OCI-LY1 (cell line): ENCODE measurements around the gene PEX5L.

Experiments used
- EZH2 ChIP-seq: fragments of 200-600 bp; sonication (generic), shearing (Covaris generic); IDR thresholded peaks from 2 replicates; pipeline ENCODE4 v1.8.0; 2017; ENCODE audit warnings: borderline replicate concordance, mixed run types, mild to moderate bottlenecking, antibody characterized with exemption, low read length, moderate library complexity, mixed read lengths
- TF ChIP-seq, protein P1 (sequence below): fragments of 200-600 bp; sonication (generic), shearing (Covaris generic); IDR thresholded peaks from 2 replicates; pipeline ENCODE4 v1.5.1; 2017; ENCODE audit warnings: mild to moderate bottlenecking, antibody characterized with exemption, low read length, moderate library complexity, mixed read lengths

DNA sequence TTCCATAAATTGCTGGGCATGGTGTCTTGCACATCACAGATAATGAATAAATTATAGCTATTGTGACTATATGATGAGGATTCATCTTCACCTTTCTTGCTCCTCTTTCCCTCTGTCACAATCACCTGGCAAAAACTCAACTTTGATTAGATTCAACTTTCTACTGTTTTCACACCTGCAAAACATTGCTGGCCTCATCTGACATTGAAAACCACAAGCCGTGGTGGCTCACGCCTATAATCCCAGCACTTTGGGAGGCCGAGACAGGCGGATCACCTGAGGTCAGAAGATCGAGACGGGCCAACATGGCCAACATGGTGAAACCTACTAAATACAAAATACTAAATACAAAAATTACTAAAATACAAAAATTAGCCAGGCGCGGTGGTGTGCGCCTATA is 12.7 kb upstream of the PEX5L start:
- no peak for TF ChIP-seq EZH2
- TF ChIP-seq, protein P1, sequence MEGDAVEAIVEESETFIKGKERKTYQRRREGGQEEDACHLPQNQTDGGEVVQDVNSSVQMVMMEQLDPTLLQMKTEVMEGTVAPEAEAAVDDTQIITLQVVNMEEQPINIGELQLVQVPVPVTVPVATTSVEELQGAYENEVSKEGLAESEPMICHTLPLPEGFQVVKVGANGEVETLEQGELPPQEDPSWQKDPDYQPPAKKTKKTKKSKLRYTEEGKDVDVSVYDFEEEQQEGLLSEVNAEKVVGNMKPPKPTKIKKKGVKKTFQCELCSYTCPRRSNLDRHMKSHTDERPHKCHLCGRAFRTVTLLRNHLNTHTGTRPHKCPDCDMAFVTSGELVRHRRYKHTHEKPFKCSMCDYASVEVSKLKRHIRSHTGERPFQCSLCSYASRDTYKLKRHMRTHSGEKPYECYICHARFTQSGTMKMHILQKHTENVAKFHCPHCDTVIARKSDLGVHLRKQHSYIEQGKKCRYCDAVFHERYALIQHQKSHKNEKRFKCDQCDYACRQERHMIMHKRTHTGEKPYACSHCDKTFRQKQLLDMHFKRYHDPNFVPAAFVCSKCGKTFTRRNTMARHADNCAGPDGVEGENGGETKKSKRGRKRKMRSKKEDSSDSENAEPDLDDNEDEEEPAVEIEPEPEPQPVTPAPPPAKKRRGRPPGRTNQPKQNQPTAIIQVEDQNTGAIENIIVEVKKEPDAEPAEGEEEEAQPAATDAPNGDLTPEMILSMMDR: no peak
